Hematopoietic multipotent progenitor cell (in vitro differentiated cells): Measurements from ENCODE around the gene PLAAT3. TPM values are rescaled to one million over a fixed set of nuclear protein-coding genes. Genes with fewer than 3 reads are reported as not detected.
"Not testable (repeated sequence)": the region's sequence is repeated elsewhere in the genome, so short reads cannot be mapped to it uniquely, and the experiment has no call there.

Experiments used
- DNase-seq, 3 donors: peaks; one replicate each; pipeline ENCODE4 v3.0.0-alpha.2; 2011 to 2015; ENCODE audit warnings: low read depth in 2 of 3, low spot score in 2 of 3
- total RNA-seq: library from RNA; depleted of rRNA; stranded (reverse); fragments of >200 nt; gene quantifications from one replicate; pipeline ENCODE4 v1.2.3, GENCODE V29; 2012

The PLAAT3 gene
- total RNA-seq, 1 donor, result not detected

- DNase-seq, result no peak
Observed at GRCh38 chr11:63609971-63610580, 4.2 kb downstream of the PLAAT3 start.

DNA sequence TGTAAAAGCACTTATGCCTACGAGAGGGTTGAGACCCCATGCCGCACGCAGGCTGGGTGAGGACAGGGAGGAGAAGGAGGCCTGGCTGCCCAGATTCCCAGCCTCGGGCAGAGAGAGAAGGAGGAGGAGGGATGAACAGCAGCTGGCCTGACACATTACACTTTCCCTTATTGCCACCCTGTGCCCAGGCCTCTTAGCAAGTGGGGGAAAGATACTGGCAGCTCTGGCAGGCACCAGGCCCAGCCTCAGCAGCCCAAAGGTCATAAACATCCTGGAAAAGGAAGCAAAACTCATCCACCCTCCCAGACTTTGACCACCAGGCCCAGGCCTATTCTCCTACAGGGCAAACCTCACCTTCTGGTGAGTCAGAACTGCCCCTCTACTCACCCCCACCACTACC lies 4.7 kb downstream of the PLAAT3 start:
- no peak for DNase-seq

- DNase-seq, result no peak
Observed at GRCh38 chr11:63608353-63609345, 5.6 kb downstream of the PLAAT3 start.

DNA sequence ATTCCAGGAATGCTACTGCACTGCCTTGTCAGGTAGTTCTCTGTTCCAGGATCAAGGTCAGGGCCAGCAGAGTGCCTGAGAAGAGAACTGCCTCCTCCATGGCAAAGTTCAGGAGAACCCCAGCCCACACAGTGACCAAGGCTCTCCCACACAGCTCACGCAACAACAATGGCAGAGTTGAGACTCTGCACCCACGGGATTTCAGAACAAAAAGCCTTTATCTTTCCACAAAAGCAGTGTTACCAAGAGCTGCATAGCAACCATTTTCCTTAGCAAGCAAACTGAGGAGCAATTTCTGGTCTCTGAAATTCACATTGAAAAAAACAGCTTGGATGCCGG lies 11.1 kb downstream of the PLAAT3 start:
- DNase-seq, result no peak

DNA sequence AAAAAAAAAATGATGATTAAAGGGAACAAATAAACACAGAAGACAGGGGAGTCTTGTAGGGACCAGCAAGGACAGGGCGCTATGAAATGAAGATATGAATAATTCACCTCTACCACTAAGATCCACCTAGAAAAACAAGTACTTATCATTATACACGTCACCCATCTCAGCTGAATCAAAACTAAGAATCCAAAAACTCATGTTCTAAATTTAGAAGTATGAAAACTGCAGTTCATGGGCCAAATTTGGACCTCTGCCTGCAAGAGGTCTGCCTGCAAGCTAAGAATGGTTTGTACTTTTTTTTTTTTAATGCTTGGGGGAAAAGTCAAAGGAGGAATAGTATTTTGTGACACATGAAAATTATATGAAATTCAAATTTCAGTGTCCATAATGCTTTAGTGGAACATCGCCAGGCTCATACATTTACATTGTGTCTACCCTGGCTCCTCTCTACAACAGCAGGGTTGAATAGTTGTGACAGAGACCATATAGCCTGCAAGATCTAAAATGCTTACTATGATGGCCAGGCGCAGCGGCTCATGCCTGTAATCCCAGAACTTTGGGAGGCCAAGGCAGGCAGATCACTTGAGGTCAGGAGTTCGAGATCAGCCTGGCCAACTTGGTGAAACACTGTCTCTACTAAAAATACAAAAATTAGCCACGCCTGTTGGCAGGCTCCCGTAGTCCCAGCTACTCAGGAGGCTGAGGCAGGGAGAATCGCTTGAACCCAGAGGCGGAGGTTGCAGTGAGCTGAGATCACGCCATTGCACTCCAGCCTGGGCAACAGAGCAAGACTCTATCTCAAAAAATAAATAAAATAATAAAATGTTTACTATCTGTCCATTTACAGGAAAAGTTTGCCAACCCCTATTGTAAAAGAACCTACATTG lies 11.7 kb downstream of the PLAAT3 start:
- not testable (repeated sequence) for DNase-seq

GRCh38 chr11:63599211-63600122 lies 14.8 kb downstream of the PLAAT3 start:
- DNase-seq, result no peak

DNA sequence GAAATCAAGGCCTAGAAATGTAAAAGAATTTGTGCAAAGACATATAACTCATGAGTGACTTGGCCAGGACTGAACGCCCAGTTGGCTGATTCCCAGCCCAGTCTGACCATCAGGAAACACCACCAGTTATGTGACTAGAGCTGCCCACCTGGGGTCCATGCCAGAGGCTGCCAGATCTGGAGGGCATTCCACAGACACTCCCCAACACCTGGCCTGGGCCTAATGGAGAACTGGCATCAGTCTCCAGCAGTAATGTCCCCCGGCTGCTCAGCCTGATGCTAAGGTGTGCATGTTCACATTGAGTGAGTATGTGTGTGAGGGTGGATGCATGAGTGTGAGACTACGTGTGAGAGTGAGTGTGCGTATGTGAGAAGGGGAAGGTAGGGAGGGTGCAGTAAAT lies 15.7 kb downstream of the PLAAT3 start:
- no peak for DNase-seq

- DNase-seq, result no peak
Observed at GRCh38 chr11:63595296-63595695, 18.9 kb downstream of the PLAAT3 start.

GRCh38 chr11:63592975-63593395 lies 21.2 kb downstream of the PLAAT3 start:
- DNase-seq, result peak in 1 of 3 donors; percentile 47

- no peak for DNase-seq
Observed at GRCh38 chr11:63590024-63590788, 24.0 kb downstream of the PLAAT3 start.

- no peak for DNase-seq
Observed at GRCh38 chr11:63589000-63589399, 25.2 kb downstream of the PLAAT3 start.

DNA sequence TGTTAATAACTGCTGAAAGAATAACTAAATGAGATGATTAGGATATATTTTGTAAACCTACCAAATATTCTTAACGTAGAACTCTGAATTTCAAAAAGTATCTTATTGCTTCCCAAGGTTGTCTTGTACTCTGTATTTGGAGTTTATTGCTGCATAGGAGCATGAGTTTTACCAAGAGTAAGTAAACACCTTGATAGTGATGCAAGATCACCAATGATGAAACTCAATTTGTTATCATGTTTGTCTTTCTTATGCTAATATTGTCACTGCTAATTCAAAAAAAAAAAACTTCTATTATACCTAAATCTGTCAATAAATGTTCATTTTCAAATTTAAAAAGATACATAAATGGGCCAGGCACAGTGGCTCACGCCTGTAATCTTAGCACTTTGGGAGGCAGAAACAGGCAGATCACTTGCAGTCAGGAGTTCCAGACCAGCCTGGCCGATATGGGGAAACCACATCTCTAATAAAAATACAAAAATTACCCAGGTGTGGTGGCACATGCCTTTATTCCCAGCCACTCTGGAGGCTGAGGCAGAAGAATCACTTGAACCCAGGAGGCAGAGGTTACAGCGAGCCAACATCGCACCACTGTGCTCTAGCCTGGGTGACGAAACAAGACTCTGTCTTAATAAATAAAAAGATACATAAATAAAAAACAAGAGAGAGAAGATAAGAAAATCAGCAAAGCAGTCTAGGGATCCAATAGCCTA lies 27.6 kb downstream of the PLAAT3 start:
- no peak for DNase-seq

DNA sequence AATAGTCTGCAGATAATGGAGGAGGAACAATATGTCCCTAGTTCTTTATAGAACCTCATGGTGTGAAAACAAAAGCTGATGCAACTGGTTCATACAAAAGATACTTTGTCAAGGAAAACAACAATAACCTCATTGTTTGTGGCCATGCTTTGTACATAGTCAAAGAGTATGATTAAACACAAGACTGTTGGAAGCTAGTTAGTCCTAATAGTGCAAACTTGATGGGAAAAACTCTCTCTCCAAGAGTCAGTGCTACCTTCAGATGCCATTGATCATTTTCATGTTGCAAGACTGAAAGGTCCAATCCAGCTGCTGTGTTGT lies 30.9 kb downstream of the PLAAT3 start:
- DNase-seq, result no peak

DNA sequence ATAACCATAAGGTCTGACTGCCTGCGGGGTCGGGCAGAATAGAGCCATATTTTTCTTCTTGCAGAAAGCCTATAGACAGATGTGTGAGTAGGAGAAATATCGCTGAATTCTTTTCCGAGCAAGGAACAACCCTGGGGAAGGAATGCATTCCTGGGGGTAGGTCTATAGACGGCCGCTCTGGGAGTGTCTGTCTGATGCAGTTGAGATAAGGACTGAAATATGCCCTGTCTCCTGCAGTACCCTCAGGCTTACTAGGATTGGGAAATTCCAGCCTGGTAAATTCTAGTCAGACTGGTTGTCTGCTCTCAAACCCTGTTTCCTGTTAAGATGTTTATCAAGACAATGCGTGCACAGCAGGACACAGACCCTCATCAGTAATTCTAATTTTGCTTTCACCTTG lies 33.0 kb downstream of the PLAAT3 start:
- not testable (repeated sequence) for DNase-seq

DNA sequence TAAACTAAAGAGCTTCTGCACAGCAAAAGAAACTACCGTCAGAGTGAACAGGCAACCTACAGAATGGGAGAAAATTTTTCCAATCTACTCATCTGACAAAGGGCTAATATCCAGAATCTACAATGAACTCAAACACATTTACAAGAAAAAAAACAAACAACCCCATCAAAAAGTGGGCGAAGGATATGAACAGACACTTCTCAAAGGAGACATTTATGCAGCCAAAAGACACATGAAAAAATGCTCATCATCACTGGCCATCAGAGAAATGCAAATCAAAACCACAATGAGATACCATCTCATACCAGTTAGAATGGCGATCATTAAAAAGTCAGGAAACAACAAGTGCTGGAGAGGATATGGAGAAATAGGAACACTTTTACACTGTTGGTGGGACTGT lies 35.4 kb downstream of the PLAAT3 start:
- not testable (repeated sequence) for DNase-seq

- DNase-seq, result no peak
Observed at GRCh38 chr11:63574856-63575602, 39.2 kb downstream of the PLAAT3 start.

DNA sequence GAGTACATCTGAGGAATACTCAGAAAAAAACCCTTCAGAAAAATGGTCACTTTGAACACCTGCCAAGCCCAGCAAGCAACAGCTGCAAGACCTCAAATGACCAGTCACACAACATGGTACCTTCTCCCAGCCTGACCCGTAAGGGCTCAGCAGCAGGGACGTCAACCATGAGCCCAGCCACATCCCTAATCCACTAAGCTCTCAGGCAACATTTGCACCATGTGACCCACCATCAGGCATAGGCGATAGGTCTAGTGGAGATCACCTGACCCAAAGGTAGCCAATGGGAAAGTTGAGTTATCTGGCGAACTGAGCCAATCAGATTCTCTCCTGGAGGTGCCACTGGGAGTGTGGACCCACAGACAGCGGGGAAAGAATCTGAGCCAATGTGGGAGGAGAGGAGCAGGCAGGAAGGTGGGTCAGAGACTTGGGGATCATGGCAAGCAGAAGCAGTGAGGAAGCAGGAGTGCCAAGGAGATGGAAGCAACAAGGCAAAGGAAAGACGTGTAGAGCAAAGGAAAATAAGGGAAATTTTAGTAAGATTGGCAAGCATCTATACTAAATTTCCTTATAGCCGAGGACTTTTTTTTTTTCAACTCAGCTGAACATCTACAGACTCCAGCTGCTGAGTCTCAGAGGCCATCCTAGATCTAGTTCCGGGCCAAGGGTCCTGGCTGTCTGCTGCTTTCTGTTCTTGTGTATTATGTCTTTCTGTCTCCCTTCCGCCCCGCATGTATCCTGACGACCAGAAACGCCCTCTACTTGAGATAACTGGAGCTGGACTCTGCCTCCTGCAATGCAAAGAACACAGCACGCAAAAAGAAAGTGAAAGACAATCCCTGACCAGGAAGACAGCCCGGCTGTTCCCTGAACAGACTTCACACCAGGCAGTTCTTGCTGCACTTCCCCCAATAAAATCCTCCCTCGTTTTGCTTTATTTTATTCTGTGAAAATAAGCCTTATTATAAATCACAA lies 40.1 kb downstream of the PLAAT3 start:
- DNase-seq, result peak in 2 of 3 donors; percentile 81 to 82
